ENCODE data around the gene CCR3.

DNA sequence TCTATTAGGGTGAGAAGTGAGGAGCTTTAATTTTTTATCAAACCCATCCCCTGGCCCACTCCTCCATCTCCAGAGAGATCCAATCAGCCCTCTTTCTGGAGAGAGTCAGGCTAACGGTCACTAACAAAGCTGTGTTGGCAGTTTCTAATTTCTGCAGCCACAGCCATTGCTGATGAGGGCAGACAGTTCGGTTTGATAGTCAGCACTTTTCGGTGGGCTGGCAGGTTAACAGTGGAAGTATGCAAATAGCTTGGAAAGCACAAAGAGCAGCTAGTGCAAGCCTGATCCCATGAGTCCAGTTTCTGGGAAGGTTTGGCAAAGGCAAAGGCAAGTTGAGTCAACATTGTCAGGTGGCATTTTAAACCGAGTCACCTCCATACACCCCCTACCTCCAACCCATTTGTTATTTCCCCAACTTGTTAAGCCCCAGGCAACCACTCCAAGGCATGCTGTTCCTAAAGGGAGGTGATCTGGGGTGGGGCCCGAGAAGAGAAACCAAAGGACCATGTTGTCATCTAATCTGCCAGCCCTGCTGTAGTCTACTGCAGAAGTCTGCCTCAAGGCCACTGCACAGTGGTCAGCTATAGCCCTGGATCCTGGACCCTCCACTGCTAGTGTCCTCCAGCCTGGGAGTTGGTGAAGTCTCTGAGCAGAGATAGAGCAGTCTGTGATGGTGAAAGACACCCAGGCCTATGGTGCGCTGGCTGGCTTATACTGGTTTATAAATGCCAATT is 35.8 kb upstream of the CCR3 start:
- no peak for TF ChIP-seq POLR2A (IDR thresholded peaks at IDR 0.05; ENCODE audit: extremely low read depth, insufficient read length)
- TF ChIP-seq, protein P1, sequence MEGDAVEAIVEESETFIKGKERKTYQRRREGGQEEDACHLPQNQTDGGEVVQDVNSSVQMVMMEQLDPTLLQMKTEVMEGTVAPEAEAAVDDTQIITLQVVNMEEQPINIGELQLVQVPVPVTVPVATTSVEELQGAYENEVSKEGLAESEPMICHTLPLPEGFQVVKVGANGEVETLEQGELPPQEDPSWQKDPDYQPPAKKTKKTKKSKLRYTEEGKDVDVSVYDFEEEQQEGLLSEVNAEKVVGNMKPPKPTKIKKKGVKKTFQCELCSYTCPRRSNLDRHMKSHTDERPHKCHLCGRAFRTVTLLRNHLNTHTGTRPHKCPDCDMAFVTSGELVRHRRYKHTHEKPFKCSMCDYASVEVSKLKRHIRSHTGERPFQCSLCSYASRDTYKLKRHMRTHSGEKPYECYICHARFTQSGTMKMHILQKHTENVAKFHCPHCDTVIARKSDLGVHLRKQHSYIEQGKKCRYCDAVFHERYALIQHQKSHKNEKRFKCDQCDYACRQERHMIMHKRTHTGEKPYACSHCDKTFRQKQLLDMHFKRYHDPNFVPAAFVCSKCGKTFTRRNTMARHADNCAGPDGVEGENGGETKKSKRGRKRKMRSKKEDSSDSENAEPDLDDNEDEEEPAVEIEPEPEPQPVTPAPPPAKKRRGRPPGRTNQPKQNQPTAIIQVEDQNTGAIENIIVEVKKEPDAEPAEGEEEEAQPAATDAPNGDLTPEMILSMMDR (IDR thresholded peaks at IDR 0.05; ENCODE audit: low read depth, low read length), result no peak
- TF ChIP-seq, protein P2, sequence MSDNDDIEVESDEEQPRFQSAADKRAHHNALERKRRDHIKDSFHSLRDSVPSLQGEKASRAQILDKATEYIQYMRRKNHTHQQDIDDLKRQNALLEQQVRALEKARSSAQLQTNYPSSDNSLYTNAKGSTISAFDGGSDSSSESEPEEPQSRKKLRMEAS (IDR thresholded peaks at IDR 0.05; ENCODE audit: low read depth, low read length), result no peak
